NB4 (cell line): ENCODE results near the gene BAHD1.
A peak's percentile ranks its signal among the peaks of the same experiment; 100 is the strongest.

Source experiments
- DNase-seq: peaks from one replicate; pipeline ENCODE4 v3.0.0; 2010; ENCODE audit warnings: low read depth
- H3K4me3 ChIP-seq: one replicate; pipeline ENCODE4 v1.5.1; 2011; ENCODE audit warnings: mild to moderate bottlenecking, low read depth, low read length, moderate library complexity
- MYC ChIP-seq: IDR thresholded peaks from 2 replicates; pipeline ENCODE4 v1.6.1; 2011; ENCODE audit warnings: low read depth, low read length
- POLR2A ChIP-seq: IDR thresholded peaks from 2 replicates; pipeline ENCODE4 v1.6.1; 2011; ENCODE audit warnings: mild to moderate bottlenecking; ENCODE audit not compliant: insufficient read length; ENCODE audit errors: extremely low read depth
- TF ChIP-seq, protein P1 (sequence below): IDR thresholded peaks from one replicate; pipeline ENCODE4 v1.5.1; 2012; ENCODE audit warnings: low read depth, low read length
- TF ChIP-seq, protein P2 (sequence below): IDR thresholded peaks from 2 replicates; pipeline ENCODE4 v1.6.1; 2011; ENCODE audit warnings: low read depth, low read length

Gene BAHD1

DNA sequence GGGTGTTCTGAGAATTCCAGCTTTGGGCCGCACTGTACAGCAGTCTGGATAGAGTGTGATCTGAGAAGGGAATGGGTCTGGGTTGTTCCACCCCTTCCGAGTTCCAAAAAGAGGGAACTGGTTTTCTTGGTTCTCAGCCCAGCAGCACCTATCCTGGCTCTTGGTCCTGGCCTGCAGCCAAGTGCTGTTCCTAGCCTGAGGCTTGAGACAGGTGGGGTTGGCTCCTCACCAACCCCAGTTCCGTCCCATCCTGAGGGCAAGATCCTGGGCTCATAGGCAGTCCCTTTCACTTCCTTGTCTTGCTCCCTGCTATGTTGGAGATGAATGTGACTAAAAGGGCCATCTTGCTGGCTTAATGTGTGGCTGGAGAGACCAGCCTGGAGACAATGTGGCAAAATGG is 20.0 kb upstream of the BAHD1 start:
- DNase-seq: no peak
- TF ChIP-seq MYC (no peak), POLR2A (no peak)
- TF ChIP-seq, protein P1, sequence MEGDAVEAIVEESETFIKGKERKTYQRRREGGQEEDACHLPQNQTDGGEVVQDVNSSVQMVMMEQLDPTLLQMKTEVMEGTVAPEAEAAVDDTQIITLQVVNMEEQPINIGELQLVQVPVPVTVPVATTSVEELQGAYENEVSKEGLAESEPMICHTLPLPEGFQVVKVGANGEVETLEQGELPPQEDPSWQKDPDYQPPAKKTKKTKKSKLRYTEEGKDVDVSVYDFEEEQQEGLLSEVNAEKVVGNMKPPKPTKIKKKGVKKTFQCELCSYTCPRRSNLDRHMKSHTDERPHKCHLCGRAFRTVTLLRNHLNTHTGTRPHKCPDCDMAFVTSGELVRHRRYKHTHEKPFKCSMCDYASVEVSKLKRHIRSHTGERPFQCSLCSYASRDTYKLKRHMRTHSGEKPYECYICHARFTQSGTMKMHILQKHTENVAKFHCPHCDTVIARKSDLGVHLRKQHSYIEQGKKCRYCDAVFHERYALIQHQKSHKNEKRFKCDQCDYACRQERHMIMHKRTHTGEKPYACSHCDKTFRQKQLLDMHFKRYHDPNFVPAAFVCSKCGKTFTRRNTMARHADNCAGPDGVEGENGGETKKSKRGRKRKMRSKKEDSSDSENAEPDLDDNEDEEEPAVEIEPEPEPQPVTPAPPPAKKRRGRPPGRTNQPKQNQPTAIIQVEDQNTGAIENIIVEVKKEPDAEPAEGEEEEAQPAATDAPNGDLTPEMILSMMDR: no peak
- TF ChIP-seq, protein P2, sequence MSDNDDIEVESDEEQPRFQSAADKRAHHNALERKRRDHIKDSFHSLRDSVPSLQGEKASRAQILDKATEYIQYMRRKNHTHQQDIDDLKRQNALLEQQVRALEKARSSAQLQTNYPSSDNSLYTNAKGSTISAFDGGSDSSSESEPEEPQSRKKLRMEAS: no peak
- no peak overlapping the region for H3K4me3 ChIP-seq

DNA sequence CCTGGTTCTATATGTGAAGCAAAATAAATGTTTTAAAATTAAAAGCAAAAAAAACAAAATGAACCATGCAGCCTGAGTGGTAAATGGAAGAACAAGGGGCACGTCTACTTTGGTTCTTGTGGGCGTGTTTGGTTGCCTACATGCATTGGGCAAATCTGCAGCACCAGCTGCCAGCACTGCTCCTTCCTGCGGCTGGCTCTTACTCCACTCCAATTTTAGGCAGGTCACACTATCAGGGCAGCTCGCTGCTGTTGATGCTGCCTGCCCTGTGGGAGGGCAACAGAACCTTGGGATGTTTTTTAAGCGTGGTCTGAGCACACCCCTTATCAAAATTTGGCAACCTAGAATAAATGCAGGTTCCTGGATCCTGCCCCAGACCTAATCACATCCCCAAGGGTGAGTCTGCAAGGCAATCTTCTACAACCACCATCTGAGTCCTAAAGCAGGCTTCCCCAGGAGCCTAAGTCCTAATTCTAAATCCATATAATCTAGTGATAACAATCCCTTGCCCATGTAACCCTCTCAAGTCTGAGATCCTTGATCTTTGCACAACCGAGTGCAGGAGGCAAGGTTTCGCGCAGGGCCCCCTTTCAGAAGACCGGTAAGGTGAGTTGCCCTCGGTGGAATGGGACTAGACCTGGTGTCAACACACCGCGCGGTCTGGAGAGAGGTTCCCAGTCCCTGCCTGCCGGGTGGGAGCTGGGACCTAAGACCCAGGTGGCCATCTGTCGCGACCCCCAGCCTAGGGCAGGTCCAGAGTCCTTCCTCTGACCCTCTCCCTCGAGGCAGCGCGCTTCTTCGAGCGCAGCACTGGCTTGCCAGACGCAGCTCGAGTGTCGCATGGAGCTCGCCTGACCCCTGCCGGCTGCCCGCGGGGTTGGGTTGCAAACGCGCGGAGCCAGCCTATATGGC is 19.3 kb upstream of the BAHD1 start:
- peak; percentile 84 for DNase-seq
- no peak overlapping the region for H3K4me3 ChIP-seq

DNA sequence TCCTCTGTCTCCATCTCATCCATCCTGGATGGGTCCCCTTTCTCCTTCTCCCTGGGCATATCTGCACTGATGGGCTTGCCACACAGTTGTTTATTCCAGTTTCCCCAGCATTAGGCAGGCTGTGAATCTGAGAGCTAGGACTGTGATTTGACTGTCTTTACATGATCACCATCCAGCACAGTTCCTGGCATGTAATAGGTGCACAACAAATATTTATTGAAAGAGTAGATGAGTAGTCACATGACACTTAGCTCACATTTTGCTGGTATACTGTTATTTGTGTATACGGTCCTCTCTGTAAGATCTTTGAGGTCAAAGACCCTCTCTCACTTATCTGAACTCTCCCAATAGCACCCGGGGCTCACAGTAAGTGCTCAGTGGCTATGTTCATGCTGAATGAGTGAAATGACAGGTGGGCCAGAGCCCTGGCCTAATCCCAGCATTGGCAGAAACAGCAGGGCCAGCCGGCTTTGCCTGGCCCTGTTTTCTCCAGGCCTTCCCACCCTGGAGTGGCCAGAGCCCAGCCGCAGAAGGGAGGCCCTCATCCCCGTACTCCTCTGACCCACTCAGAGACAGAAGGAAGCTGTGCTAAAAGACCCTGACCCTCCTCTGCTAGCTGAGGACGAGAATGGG is 16.2 kb upstream of the BAHD1 start:
- TF ChIP-seq, protein P2: no peak
- TF ChIP-seq POLR2A (no peak), MYC (no peak)
- no peak overlapping the region for H3K4me3 ChIP-seq
- DNase-seq: no peak

More for the DNA sequence above, 19.3 kb upstream of the BAHD1 start:
- TF ChIP-seq POLR2A (peak; percentile 37), MYC (no peak)
- TF ChIP-seq, protein P1: peak; percentile 85

- no peak for DNase-seq
- no peak overlapping the region for H3K4me3 ChIP-seq
- TF ChIP-seq, protein P2: no peak
- TF ChIP-seq MYC: no peak
- TF ChIP-seq, protein P1: no peak
- no peak for TF ChIP-seq POLR2A
Measured at GRCh38 chr15:40425681-40426080, 15.1 kb upstream of the BAHD1 start.

- DNase-seq: no peak
- H3K4me3 ChIP-seq: no peak overlapping the region
- TF ChIP-seq, protein P2: no peak
- no peak for TF ChIP-seq MYC
Measured at GRCh38 chr15:40427188-40427587, 13.6 kb upstream of the BAHD1 start.

GRCh38 chr15:40428185-40428584 is 12.6 kb upstream of the BAHD1 start:
- TF ChIP-seq POLR2A: no peak
- TF ChIP-seq, protein P2: no peak
- TF ChIP-seq, protein P1: no peak
- TF ChIP-seq MYC: no peak
- no peak overlapping the region for H3K4me3 ChIP-seq
- DNase-seq: no peak
